Endothelial cell (in vitro differentiated cells): ENCODE measurements around the gene TMEM238. TPM values are rescaled to one million over a fixed set of nuclear protein-coding genes. Genes with fewer than 3 reads are reported as not detected.

Experiments used
- DNase-seq: peaks from one replicate; pipeline ENCODE4 v3.0.0; 2021; ENCODE audit warnings: low spot score
- H3K27ac Mint-ChIP-seq: one replicate; pipeline ENCODE4 v1.8.0; 2021; ENCODE audit warnings: mixed read lengths, inconsistent platforms; ENCODE audit not compliant: unreplicated experiment
- H3K27me3 Mint-ChIP-seq: one replicate; pipeline ENCODE4 v1.8.0; 2021; ENCODE audit warnings: mild to moderate bottlenecking, moderate library complexity, mixed read lengths, inconsistent platforms; ENCODE audit not compliant: unreplicated experiment
- H3K36me3 Mint-ChIP-seq: one replicate; pipeline ENCODE4 v1.8.0; 2021; ENCODE audit warnings: mild to moderate bottlenecking, low read depth, mixed read lengths, inconsistent platforms; ENCODE audit not compliant: unreplicated experiment
- H3K4me1 Mint-ChIP-seq: one replicate; pipeline ENCODE4 v1.8.0; 2021; ENCODE audit warnings: mild to moderate bottlenecking, mixed read lengths, inconsistent platforms; ENCODE audit not compliant: unreplicated experiment
- H3K4me3 Mint-ChIP-seq: one replicate; pipeline ENCODE4 v1.8.0; 2021; ENCODE audit warnings: mild to moderate bottlenecking, mixed read lengths, inconsistent platforms; ENCODE audit not compliant: unreplicated experiment
- H3K9me3 Mint-ChIP-seq: one replicate; pipeline ENCODE4 v1.8.0; 2021; ENCODE audit warnings: mixed read lengths, inconsistent platforms; ENCODE audit not compliant: unreplicated experiment
- total RNA-seq: library from RNA; stranded (reverse); fragmentation: NEBNext Ultra II Directional; extraction: Animal tissue kit (Norgen Biotek cat#: 25700); gene quantifications from one replicate; pipeline ENCODE4 v1.2.1, GENCODE V29; 2021; ENCODE audit not compliant: unreplicated experiment
- TF ChIP-seq, protein P1 (sequence below): fragments of 200-600 bp; sonication (generic); IDR thresholded peaks from one replicate; pipeline ENCODE4 v1.5.0; 2021; ENCODE audit warnings: antibody characterized with exemption; ENCODE audit not compliant: unreplicated experiment

Gene TMEM238
- total RNA-seq, 1 donor from 2014 or later: 0.64 TPM

DNA sequence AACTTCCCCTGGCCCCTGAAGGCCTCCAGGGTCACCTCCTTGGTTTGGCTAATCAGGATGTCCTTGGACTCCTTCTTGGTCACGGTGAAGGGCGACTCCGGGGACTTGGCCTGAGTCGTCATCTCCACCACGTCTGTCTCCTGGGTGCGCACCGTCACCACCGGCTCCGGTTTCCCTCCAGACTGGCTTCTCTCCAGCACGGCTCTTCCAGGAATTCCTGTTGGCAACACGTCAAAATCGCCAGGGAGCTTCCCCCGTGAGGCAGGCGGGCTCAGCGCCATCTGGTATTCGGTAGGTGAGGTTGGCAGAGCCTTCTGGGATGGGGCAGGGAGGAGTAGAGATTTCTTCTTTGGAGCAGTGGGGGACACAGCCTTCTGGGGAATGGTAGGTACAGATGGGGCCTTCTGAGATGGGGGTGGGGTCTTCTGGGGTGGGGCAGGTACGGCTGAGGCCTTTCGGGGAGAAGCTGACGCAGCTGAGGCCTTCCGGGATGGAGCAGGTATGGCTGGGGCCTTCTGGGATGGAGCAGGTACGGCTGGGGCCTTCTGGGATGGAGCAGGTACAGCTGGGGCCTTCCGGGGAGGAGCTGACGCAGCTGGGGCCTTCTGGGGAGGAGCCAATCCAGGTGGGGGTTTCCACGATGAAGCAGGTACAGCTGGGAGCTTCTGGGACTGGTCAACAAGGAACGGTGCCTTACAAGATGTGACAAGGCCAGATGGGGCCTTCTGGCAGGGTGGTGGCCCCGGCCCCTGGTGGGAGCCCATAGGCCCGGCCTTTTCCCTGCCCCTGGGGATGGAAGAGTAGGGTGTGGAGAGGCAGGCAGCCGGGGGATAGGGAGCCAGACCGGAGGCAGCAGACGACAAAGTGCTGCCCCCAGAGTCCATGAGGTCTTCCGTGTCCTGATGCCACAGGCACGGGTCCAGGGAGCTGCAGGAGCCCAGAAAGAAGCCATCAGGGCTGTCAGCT is 24.9 kb downstream of the TMEM238 start:
- no peaks in the 10 kb centered on the region for H3K4me1 Mint-ChIP-seq
- DNase-seq: no peak
- H3K27ac Mint-ChIP-seq: no peak overlapping the region
- TF ChIP-seq, protein P1, sequence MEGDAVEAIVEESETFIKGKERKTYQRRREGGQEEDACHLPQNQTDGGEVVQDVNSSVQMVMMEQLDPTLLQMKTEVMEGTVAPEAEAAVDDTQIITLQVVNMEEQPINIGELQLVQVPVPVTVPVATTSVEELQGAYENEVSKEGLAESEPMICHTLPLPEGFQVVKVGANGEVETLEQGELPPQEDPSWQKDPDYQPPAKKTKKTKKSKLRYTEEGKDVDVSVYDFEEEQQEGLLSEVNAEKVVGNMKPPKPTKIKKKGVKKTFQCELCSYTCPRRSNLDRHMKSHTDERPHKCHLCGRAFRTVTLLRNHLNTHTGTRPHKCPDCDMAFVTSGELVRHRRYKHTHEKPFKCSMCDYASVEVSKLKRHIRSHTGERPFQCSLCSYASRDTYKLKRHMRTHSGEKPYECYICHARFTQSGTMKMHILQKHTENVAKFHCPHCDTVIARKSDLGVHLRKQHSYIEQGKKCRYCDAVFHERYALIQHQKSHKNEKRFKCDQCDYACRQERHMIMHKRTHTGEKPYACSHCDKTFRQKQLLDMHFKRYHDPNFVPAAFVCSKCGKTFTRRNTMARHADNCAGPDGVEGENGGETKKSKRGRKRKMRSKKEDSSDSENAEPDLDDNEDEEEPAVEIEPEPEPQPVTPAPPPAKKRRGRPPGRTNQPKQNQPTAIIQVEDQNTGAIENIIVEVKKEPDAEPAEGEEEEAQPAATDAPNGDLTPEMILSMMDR: no peak
- no peak overlapping the region for H3K4me3 Mint-ChIP-seq
- H3K27me3 Mint-ChIP-seq: peaks cover 22% of the 10 kb centered on the region
- no peaks in the 10 kb centered on the region for H3K9me3 Mint-ChIP-seq
- H3K36me3 Mint-ChIP-seq: peaks cover 3% of the 10 kb centered on the region

DNA sequence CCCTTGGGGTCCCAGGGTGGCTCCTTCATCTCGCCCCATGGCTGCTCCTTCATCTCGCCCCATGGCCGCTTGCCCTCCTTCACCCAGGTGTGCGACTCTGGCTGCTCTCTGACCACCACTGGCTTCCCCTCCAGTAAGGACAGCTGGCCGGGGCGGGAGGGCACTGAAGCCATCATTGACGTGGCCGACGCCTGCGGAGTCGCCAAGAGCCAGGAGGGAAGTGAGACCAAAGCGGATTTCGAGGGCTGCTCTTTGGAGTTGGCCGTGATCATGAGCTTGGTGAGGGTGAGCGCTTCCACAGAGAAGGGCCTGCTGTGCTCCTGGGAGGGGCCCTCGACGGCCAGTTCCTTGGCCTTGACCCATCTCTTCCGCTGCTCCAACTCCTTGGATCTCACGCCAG is 25.6 kb downstream of the TMEM238 start:
- no peak for DNase-seq
- Mint-ChIP-seq H3K9me3 (no peaks in the 10 kb centered on the region), H3K27ac (no peak overlapping the region), H3K4me3 (no peak overlapping the region), H3K36me3 (peaks cover 3% of the 10 kb centered on the region), H3K4me1 (no peaks in the 10 kb centered on the region), H3K27me3 (peaks cover 17% of the 10 kb centered on the region)
- TF ChIP-seq, protein P1: no peak

DNA sequence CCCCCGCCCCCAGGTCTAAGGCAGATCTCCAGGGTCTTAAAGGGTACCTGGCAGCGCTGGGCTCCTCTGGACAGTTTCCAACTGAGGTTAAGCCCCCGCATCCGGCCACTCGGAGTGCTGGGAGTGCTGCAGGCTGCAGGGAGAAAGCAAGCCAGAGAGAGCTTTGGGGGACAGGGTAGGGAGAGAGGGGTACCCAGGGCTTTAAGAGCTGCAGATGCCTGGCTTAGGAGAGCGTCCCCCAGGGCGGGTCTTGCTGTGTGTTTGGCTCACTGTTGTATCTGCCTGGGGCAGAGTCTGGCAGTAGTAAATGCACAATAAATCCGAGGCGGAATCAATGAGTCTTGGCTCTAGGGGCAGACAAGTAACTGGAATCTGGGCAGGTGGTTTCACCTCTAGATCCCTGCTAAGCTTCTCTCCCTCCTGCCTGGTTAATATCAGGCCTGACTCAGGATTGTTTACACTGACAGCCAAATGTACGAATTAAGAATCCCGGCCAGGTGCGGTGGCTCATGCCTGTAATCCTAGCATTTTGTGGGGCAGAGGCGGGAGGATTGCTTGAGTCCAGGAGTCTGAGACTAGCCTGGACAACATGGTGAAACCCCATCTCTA is 28.8 kb downstream of the TMEM238 start:
- H3K27me3 Mint-ChIP-seq: peaks cover 35% of the 10 kb centered on the region

DNA sequence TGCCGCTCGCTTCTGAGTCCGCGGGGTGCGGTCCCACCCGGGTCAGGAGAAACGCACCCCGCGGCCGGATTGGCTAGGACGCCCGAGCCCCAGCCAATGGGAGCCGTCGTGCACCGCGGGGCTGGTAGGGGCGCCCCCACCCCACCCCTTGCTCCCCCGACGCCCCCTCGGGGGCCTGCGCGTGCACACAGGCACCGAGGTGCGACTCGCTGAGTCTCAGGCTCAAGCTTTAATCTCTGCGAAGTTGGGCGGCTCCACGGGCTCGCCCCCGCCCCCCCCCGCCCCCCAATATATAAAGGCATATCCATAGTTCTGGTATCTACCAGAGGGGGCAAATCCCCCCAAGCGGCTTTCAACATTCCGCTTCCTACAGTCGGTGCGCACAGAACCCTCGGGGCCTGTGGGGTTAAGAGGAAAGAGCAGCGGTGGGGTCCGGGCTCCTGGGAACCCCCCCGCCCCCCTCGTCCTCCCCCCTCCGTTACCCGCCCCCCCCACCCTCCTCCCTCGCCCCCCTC is 29.3 kb downstream of the TMEM238 start, which contains the start of gene COX6B2:
Gene COX6B2, minus strand, starts transcription at position 22 of the 515 bp plus-strand sequence. CDS start 198 bp downstream, outside the sequence.
- peaks cover 3% of the 10 kb centered on the region for H3K4me1 Mint-ChIP-seq
- H3K27ac Mint-ChIP-seq: peak within 1 kb of the TSS; percentile 70
- DNase-seq: no peak
- H3K27me3 Mint-ChIP-seq: peaks cover 35% of the 10 kb centered on the region
- H3K36me3 Mint-ChIP-seq: peaks cover 3% of the 10 kb centered on the region
- H3K4me3 Mint-ChIP-seq: peak within 1 kb of the TSS; percentile 73
- H3K9me3 Mint-ChIP-seq: no peaks in the 10 kb centered on the region
- TF ChIP-seq, protein P1: no peak

More for the DNA sequence above, 28.8 kb downstream of the TMEM238 start:
- TF ChIP-seq, protein P1: no peak
- Mint-ChIP-seq H3K9me3 (no peaks in the 10 kb centered on the region), H3K4me3 (no peak overlapping the region), H3K4me1 (peaks cover 3% of the 10 kb centered on the region), H3K36me3 (peaks cover 3% of the 10 kb centered on the region), H3K27ac (peak overlapping the region; percentile 70)
- no peak for DNase-seq
